Measurements from ENCODE around the gene LBX2. TPM values are rescaled to one million over a fixed set of nuclear protein-coding genes. Genes with fewer than 3 reads are reported as not detected.

Gene LBX2
- total RNA-seq, 1 experiment from 2014 or later, result 10.1 TPM

- no peak for ATAC-seq
- no peaks in the 10 kb centered on the region for H4K20me1 ChIP-seq (ENCODE audit: insufficient read depth)
- DNase-seq (ENCODE audit: low read depth, low spot score), result no peak
- intact Hi-C loops (cut with micrococcal nuclease), result no loop called here
- ChIA-PET RAD21 (ENCODE audit: low non-redundant PET in 1 of 2, low total read pairs in 2 of 2, uncharacterized antibody in 2 of 2, unreplicated experiment in 2 of 2) (no interaction called here), POLR2A (no interaction called here), CTCF (no interaction called here)
- no peak overlapping the region for H2AFZ ChIP-seq (ENCODE audit: low read depth, low read length, poor library complexity, severe bottlenecking)
- peaks cover 12 to 32% of the 10 kb centered on the region in 2 experiments; a peak in 3 of 4 replicates for H3K4me1 ChIP-seq (ENCODE audit: control insufficient read depth in 1 of 2, insufficient read depth in 2 of 2, low read length in 2 of 2)
- peak overlapping the region; percentile 87 for H3K4me2 ChIP-seq (ENCODE audit: low read length)
- H3K9ac ChIP-seq (ENCODE audit: low read length), result peak overlapping the region; percentile 88
- peak overlapping the region; percentile 34 to 75 for H3K4me3 ChIP-seq (replicated peaks in 1 of 2; ENCODE audit: low read depth in 1 of 2, low read length in 2 of 2)
- TF ChIP-seq CEBPB (IDR thresholded peaks at IDR 0.05; ENCODE audit: low read depth) (no peak), ZFX (IDR thresholded peaks at IDR 0.05) (no peak), TCF7L2 (IDR thresholded peaks at IDR 0.05; ENCODE audit: borderline replicate concordance, extremely low read depth, insufficient read depth, insufficient read length) (peak; percentile 37), POLR2A (IDR thresholded peaks at IDR 0.05; ENCODE audit: borderline replicate concordance, extremely low read depth, insufficient read depth, insufficient read length) (peak; percentile 11), ZNF274 (IDR thresholded peaks at IDR 0.05; ENCODE audit: low read depth, low read length) (no peak), SRF (IDR thresholded peaks at IDR 0.05; ENCODE audit: low read depth) (no peak)
- no peaks in the 10 kb centered on the region for H3K9me2 ChIP-seq (ENCODE audit: insufficient read depth)
- no peaks in the 10 kb centered on the region for H3K36me3 ChIP-seq (ENCODE audit: control insufficient read depth in 1 of 2, insufficient read depth in 2 of 2, low read length in 2 of 2)
- TSS peak; percentile 46 for BruUV-seq (replicated peaks)
- peaks cover 16% of the 10 kb centered on the region; the same call in 1 of the 2 replicates for H3K79me2 ChIP-seq (ENCODE audit: insufficient read depth, low read length)
- H3K27me3 ChIP-seq (ENCODE audit: insufficient read depth, low read length), result no peaks in the 10 kb centered on the region
- peak overlapping the region; percentile 90 for H3K27ac ChIP-seq (ENCODE audit: low read depth, low read length)
- H3K9me3 ChIP-seq (ENCODE audit: control insufficient read depth in 1 of 2, insufficient read depth in 1 of 2, low read depth in 1 of 2, low read length in 2 of 2), result no peaks in the 10 kb centered on the region
Observed at GRCh38 chr2:74548285-74548899, 49.0 kb upstream of the LBX2 start.

DNA sequence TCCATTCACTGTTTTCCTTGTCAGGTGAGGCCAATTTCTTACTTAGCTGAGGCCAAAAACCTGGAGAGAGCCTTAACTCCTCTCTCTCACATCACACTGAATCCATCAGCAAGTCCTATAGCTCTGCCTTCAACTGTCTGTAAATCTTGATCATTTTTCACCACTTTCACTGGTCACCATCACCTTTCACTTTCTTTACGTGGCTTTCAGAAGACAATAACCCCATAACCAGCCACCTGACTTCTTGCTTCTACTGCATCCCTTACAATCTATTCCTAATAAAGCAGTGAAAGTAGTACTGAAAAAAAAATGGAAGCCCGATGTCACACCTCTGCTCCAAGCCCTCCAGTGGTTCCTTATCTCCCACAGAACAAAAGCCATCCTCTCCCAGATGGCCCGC lies 46.6 kb upstream of the LBX2 start:
- Histone ChIP-seq H3K79me2 (ENCODE audit: insufficient read depth, low read length) (peaks cover 16% of the 10 kb centered on the region; the same call in 1 of the 2 replicates), H4K20me1 (ENCODE audit: insufficient read depth) (no peaks in the 10 kb centered on the region), H3K4me3 (replicated peaks in 1 of 2; ENCODE audit: low read depth in 1 of 2, low read length in 2 of 2) (no peak overlapping the region), H3K9me2 (ENCODE audit: insufficient read depth) (no peaks in the 10 kb centered on the region), H3K4me1 (ENCODE audit: control insufficient read depth in 1 of 2, insufficient read depth in 2 of 2, low read length in 2 of 2) (peaks cover 9 to 27% of the 10 kb centered on the region in 2 experiments; a peak in 3 of 4 replicates), H3K9ac (ENCODE audit: low read length) (no peak overlapping the region), H3K4me2 (ENCODE audit: low read length) (no peak overlapping the region), H3K36me3 (ENCODE audit: control insufficient read depth in 1 of 2, insufficient read depth in 2 of 2, low read length in 2 of 2) (no peaks in the 10 kb centered on the region), H3K27ac (ENCODE audit: low read depth, low read length) (no peak overlapping the region), H3K9me3 (ENCODE audit: control insufficient read depth in 1 of 2, insufficient read depth in 1 of 2, low read depth in 1 of 2, low read length in 2 of 2) (no peaks in the 10 kb centered on the region), H3K27me3 (ENCODE audit: insufficient read depth, low read length) (no peaks in the 10 kb centered on the region), H2AFZ (ENCODE audit: low read depth, low read length, poor library complexity, severe bottlenecking) (no peak overlapping the region)
- ChIA-PET CTCF (interaction anchor here (1.8 kb wide), 1 partner anchor 63 kb away, joined by 5 read pairs; the partner anchor contains the start of genes CCDC142 and TTC31), POLR2A (no interaction called here), RAD21 (ENCODE audit: low non-redundant PET in 1 of 2, low total read pairs in 2 of 2, uncharacterized antibody in 2 of 2, unreplicated experiment in 2 of 2) (no interaction called here)
- intact Hi-C loops (cut with micrococcal nuclease), result no loop called here
- DNase-seq (ENCODE audit: low read depth, low spot score) (no peak), ATAC-seq (no peak)
- BruUV-seq (replicated peaks), result no TSS peak
- TF ChIP-seq, protein P1, sequence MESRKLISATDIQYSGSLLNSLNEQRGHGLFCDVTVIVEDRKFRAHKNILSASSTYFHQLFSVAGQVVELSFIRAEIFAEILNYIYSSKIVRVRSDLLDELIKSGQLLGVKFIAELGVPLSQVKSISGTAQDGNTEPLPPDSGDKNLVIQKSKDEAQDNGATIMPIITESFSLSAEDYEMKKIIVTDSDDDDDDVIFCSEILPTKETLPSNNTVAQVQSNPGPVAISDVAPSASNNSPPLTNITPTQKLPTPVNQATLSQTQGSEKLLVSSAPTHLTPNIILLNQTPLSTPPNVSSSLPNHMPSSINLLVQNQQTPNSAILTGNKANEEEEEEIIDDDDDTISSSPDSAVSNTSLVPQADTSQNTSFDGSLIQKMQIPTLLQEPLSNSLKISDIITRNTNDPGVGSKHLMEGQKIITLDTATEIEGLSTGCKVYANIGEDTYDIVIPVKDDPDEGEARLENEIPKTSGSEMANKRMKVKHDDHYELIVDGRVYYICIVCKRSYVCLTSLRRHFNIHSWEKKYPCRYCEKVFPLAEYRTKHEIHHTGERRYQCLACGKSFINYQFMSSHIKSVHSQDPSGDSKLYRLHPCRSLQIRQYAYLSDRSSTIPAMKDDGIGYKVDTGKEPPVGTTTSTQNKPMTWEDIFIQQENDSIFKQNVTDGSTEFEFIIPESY (IDR thresholded peaks at IDR 0.05; ENCODE audit: extremely low read depth, insufficient replicate concordance, low read length), result no peak
- TF ChIP-seq SIN3A (IDR thresholded peaks at IDR 0.05; ENCODE audit: low read depth) (no peak), EZH2 (IDR thresholded peaks at IDR 0.05) (no peak), ZNF274 (IDR thresholded peaks at IDR 0.05; ENCODE audit: low read depth, low read length) (no peak), CEBPB (IDR thresholded peaks at IDR 0.05; ENCODE audit: low read depth) (no peak), TCF7L2 (IDR thresholded peaks at IDR 0.05; ENCODE audit: borderline replicate concordance, extremely low read depth, insufficient read depth, insufficient read length) (no peak), CBX3 (IDR thresholded peaks at IDR 0.05; ENCODE audit: low read depth) (no peak), ATF3 (IDR thresholded peaks at IDR 0.05) (no peak), MAX (IDR thresholded peaks at IDR 0.05) (no peak), YY1 (IDR thresholded peaks at IDR 0.05; ENCODE audit: extremely low read depth, insufficient replicate concordance, low read depth, low read length) (no peak), EZH2phosphoT487 (IDR thresholded peaks at IDR 0.05; ENCODE audit: borderline replicate concordance) (no peak), RAD21 (IDR thresholded peaks at IDR 0.05; ENCODE audit: low read depth) (no peak), ELF1 (IDR thresholded peaks at IDR 0.05; ENCODE audit: borderline replicate concordance, low read depth) (no peak)
